WTC11 (cell line): ENCODE measurements around the gene FMNL1. TPM values are rescaled to one million over a fixed set of nuclear protein-coding genes. Genes with fewer than 3 reads are reported as not detected.

Experiments used
- AR ChIP-seq: fragments of 250-450 bp; sonication (Bioruptor Pico); IDR thresholded peaks from 2 replicates; pipeline ENCODE4 v1.9.0; 2021; ENCODE audit warnings: mild to moderate bottlenecking
- ARID4B ChIP-seq: sonication (generic); formaldehyde crosslinking; IDR thresholded peaks from 2 replicates; pipeline ENCODE4 v1.8.0; 2023; ENCODE audit warnings: missing genetic modification reagents, mild to moderate bottlenecking, borderline replicate concordance
- CREM ChIP-seq: sonication (generic); formaldehyde crosslinking; IDR thresholded peaks from 2 replicates; pipeline ENCODE4 v1.8.1; 2022; ENCODE audit warnings: mild to moderate bottlenecking, missing genetic modification reagents, moderate library complexity
- FOXP4 ChIP-seq: sonication (generic); formaldehyde crosslinking; IDR thresholded peaks from 2 replicates; pipeline ENCODE4 v1.8.0; 2022; ENCODE audit warnings: mild to moderate bottlenecking, missing genetic modification reagents
- GTF2I ChIP-seq: fragments of 250-450 bp; sonication (Bioruptor Pico); conservative IDR thresholded peaks from 2 replicates; pipeline ENCODE4 v1.4.0; 2021; ENCODE audit warnings: mild to moderate bottlenecking
- IRF1 ChIP-seq: sonication (generic); formaldehyde crosslinking; IDR thresholded peaks from 2 replicates; pipeline ENCODE4 v1.8.0; 2023; ENCODE audit warnings: missing genetic modification reagents
- IRF2 ChIP-seq: sonication (generic); formaldehyde crosslinking; IDR thresholded peaks from 2 replicates; pipeline ENCODE4 v1.8.0; 2022; ENCODE audit warnings: low read depth, missing genetic modification reagents, borderline replicate concordance
- MAX ChIP-seq: sonication (generic); formaldehyde crosslinking; IDR thresholded peaks from 2 replicates; pipeline ENCODE4 v1.8.0; 2022; ENCODE audit warnings: mild to moderate bottlenecking, missing genetic modification reagents
- MYBL2 ChIP-seq: sonication (generic); formaldehyde crosslinking; IDR thresholded peaks from 2 replicates; pipeline ENCODE4 v1.8.1; 2023; ENCODE audit warnings: mild to moderate bottlenecking, moderate library complexity, missing genetic modification reagents
- NFATC4 ChIP-seq: fragments of 250-450 bp; sonication (Bioruptor Pico); IDR thresholded peaks from 2 replicates; pipeline ENCODE4 v1.9.0; 2021; ENCODE audit warnings: mild to moderate bottlenecking
- PRRX2 ChIP-seq: fragments of 250-450 bp; sonication (Bioruptor Pico); IDR thresholded peaks from 2 replicates; pipeline ENCODE4 v1.8.0; 2021; ENCODE audit warnings: mild to moderate bottlenecking
- TEAD1 ChIP-seq: sonication (generic); formaldehyde crosslinking; IDR thresholded peaks from 2 replicates; pipeline ENCODE4 v1.8.0; 2022; ENCODE audit warnings: mild to moderate bottlenecking, missing genetic modification reagents
- TEAD4 ChIP-seq: sonication (generic); formaldehyde crosslinking; IDR thresholded peaks from 2 replicates; pipeline ENCODE4 v1.8.0; 2022; ENCODE audit warnings: mild to moderate bottlenecking, missing genetic modification reagents
- TP53 ChIP-seq: sonication (generic); formaldehyde crosslinking; IDR thresholded peaks from 2 replicates; pipeline ENCODE4 v1.8.1; 2023; ENCODE audit warnings: mild to moderate bottlenecking, missing genetic modification reagents
- ZBTB43 ChIP-seq: sonication (generic); formaldehyde crosslinking; IDR thresholded peaks from 2 replicates; pipeline ENCODE4 v1.8.1; 2023; ENCODE audit warnings: mild to moderate bottlenecking, missing genetic modification reagents
- ZNF671 ChIP-seq: fragments of 250-450 bp; sonication (Bioruptor Pico); IDR thresholded peaks from 2 replicates; pipeline ENCODE4 v1.8.0; 2021; ENCODE audit warnings: mild to moderate bottlenecking
- total RNA-seq: library from RNA; stranded (reverse); gene quantifications from 3 replicates; pipeline ENCODE4 v1.2.3, GENCODE V29; 2021

The FMNL1 gene
- total RNA-seq, 1 experiment from 2014 or later = 5.3 TPM

GRCh38 chr17:45261577-45262515, 40.2 kb downstream of the FMNL1 start, which contains the start of gene SPATA32 (continued):
- TF ChIP-seq ZBTB43 (CRISPR knock-in tag) = no peak
- TF ChIP-seq TP53 (CRISPR knock-in tag) = 0 out of 2 replicates have a peak, but pooled peaks have one; percentile 50
- TF ChIP-seq FOXP4 (CRISPR knock-in tag) = 0 out of 2 replicates have a peak, but pooled peaks have one; percentile 50
- TF ChIP-seq ZNF671 = no peak
- TF ChIP-seq PRRX2 (CRISPR knock-in tag) = no peak
- peak; percentile 50; the same call in 1 of the 2 replicates for TF ChIP-seq IRF1 (CRISPR knock-in tag)
- TF ChIP-seq ARID4B (CRISPR knock-in tag) = peak; percentile 77; the same call in 1 of the 2 replicates
- no peak for TF ChIP-seq IRF2
- peak; percentile 17; the same call in 1 of the 2 replicates for TF ChIP-seq TEAD1 (CRISPR knock-in tag)
- TF ChIP-seq GTF2I (CRISPR knock-in tag) = no peak
- no peak for TF ChIP-seq CREM (CRISPR knock-in tag)
- TF ChIP-seq NFATC4 (CRISPR knock-in tag) = no peak
- peak; percentile 72; the same call in 1 of the 2 replicates for TF ChIP-seq MAX
- TF ChIP-seq AR (CRISPR knock-in tag) = no peak
- TF ChIP-seq TEAD4 = 0 out of 2 replicates have a peak, but pooled peaks have one; percentile 31
- 0 out of 2 replicates have a peak, but pooled peaks have one; percentile 16 for TF ChIP-seq MYBL2 (CRISPR knock-in tag)
